CD8-positive, alpha-beta memory T cell (primary cell): ENCODE results near the gene UBAC2. TPM values are rescaled to one million over a fixed set of nuclear protein-coding genes. Genes with fewer than 3 reads are reported as not detected.

ENCODE experiments used
- CTCF ChIA-PET: fragments of 350-600 bp; sonication (Branson Sonifier 250); formaldehyde crosslinking; loops from one replicate; lab custom pipeline; 2021; ENCODE audit warnings: antibody characterized with exemption; lab: Charles Lee
- POLR2A ChIA-PET: fragments of 350-600 bp; sonication (Branson Sonifier 250); formaldehyde crosslinking; loops from one replicate; lab custom pipeline; 2021; ENCODE audit warnings: antibody characterized with exemption; lab: Charles Lee
- DNase-seq, 5 donors: peaks; one replicate each; pipeline versions ENCODE4 v3.0.0 to v3.0.0-alpha.2; 2020 to 2022; ENCODE audit warnings: mixed read lengths in 1 of 5
- H3K27ac ChIP-seq: one replicate; pipeline ENCODE4 v1.7.0; 2013; ENCODE audit warnings: low read depth, mild to moderate bottlenecking, low read length, moderate library complexity
- H3K27me3 ChIP-seq: 2 replicates; pipeline ENCODE4 v1.7.0; 2013; ENCODE audit warnings: low read length, mild to moderate bottlenecking; ENCODE audit not compliant: insufficient read depth, poor library complexity, severe bottlenecking
- H3K36me3 ChIP-seq: 2 replicates; pipeline ENCODE4 v1.7.0; 2013; ENCODE audit warnings: mild to moderate bottlenecking, low read length, moderate library complexity; ENCODE audit not compliant: insufficient read depth
- H3K4me1 ChIP-seq: 2 replicates; pipeline ENCODE4 v1.7.0; 2013; ENCODE audit warnings: mild to moderate bottlenecking, low read length, moderate library complexity; ENCODE audit not compliant: insufficient read depth
- H3K4me3 ChIP-seq: 2 replicates; pipeline ENCODE4 v1.7.0; 2013; ENCODE audit warnings: mild to moderate bottlenecking, low read length
- H3K9me3 ChIP-seq: 2 replicates; pipeline ENCODE4 v1.7.0; 2013; ENCODE audit warnings: mild to moderate bottlenecking, low read length
- H3K27ac Mint-ChIP-seq, 8 donors: one replicate each; pipeline ENCODE4 v1.8.0; 2020 to 2021; ENCODE audit warnings: mixed read lengths in 8 of 8, mild to moderate bottlenecking in 6 of 8, inconsistent platforms in 3 of 8, moderate library complexity in 3 of 8
- H3K27me3 Mint-ChIP-seq, 2 donors: one replicate each; pipeline ENCODE4 v1.8.0; 2020 to 2021; ENCODE audit warnings: mixed read lengths in 2 of 2, mild to moderate bottlenecking in 1 of 2, moderate library complexity in 1 of 2
- H3K36me3 Mint-ChIP-seq, 3 donors: one replicate each; pipeline ENCODE4 v1.8.0; 2020 to 2021; ENCODE audit warnings: mixed read lengths in 3 of 3, inconsistent platforms in 1 of 3, mild to moderate bottlenecking in 1 of 3
- H3K4me1 Mint-ChIP-seq, 3 donors: one replicate each; pipeline ENCODE4 v1.8.0; 2020 to 2021; ENCODE audit warnings: mixed read lengths in 3 of 3, inconsistent platforms in 1 of 3, mild to moderate bottlenecking in 1 of 3
- H3K4me3 Mint-ChIP-seq, 7 donors: one replicate each; pipeline ENCODE4 v1.8.0; 2020 to 2021; ENCODE audit warnings: mixed read lengths in 7 of 7, mild to moderate bottlenecking in 6 of 7, moderate library complexity in 4 of 7, inconsistent platforms in 2 of 7
- H3K9me3 Mint-ChIP-seq, 5 donors: one replicate each; pipeline ENCODE4 v1.8.0; 2020 to 2022; ENCODE audit warnings: mixed read lengths in 5 of 5, mild to moderate bottlenecking in 3 of 5, moderate library complexity in 2 of 5, inconsistent platforms in 1 of 5
- polyA plus RNA-seq: library from polyadenylated mRNA; unstranded; fragments of 300-500 nt; fragmentation: Illumina TruSeq; gene quantifications from one replicate; pipeline ENCODE4 v1.2.3, GENCODE V29; 2021
- total RNA-seq, 2 experiments: library from RNA; stranded (reverse); gene quantifications; one replicate each; pipeline ENCODE4 v1.2.3, GENCODE V29; 2021

UBAC2 gene, protein sequence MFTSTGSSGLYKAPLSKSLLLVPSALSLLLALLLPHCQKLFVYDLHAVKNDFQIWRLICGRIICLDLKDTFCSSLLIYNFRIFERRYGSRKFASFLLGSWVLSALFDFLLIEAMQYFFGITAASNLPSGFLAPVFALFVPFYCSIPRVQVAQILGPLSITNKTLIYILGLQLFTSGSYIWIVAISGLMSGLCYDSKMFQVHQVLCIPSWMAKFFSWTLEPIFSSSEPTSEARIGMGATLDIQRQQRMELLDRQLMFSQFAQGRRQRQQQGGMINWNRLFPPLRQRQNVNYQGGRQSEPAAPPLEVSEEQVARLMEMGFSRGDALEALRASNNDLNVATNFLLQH
- 10 to 100 TPM; 62.3 to 63.7 TPM for total RNA-seq
- 160 TPM for polyA plus RNA-seq

DNA sequence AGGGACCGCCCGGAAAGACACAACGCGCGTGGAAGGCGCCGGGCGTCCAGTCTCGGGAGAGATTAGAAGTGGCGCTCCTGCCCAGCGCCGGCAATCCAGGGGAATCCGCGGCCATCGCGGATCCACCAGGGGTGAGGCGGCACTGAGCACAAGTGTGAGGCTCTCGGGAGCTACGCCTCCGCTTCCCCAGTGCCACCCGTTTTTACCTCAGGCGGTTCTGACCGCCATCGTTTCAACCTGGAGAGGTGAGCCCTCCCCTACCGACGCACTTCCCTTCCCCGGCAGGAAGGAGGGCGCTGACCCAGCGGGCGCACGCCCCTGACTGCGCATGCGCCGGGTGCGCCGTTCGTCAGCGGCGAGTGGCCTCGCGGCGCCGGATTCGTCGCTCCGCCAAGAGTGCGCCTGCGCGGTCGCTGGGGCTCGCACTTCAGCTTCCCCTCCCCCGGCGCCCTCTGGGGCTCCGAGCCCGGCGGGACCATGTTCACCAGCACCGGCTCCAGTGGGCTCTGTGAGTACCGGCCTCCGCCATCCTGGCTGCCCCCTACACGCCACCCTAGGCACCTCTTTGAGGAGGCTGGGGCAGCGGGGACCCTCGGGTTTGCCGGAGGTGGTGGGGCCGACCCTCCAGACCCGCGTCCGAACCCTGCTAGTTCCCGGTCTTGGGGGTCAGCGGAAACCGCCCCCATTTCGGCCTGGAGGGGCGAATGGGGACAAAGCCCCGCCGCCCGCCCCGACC, at the start of gene UBAC2:
Gene UBAC2, plus strand, starts transcription at position 423 of the 736 bp plus-strand sequence. Its CDS starts 55 bp downstream, at position 478.
- ChIA-PET POLR2A (interaction anchor here (0.7 to 6.1 kb wide), 25 partner anchors 16 to 284 kb away, joined by 3 to 102 read pairs (median 4); partner anchors contain the start of gene GPR18), CTCF (interaction anchor here (0.6 to 18.0 kb wide), 16 partner anchors 9 to 236 kb away, joined by 3 to 223 read pairs (median 6); partner anchors contain the start of gene GPR18)
- Histone ChIP-seq H3K36me3 (no peaks in the 10 kb centered on the region), H3K9me3 (no peaks in the 10 kb centered on the region), H3K4me3 (peak within 1 kb of the TSS; percentile 84), H3K27me3 (no peaks in the 10 kb centered on the region), H3K27ac (peak within 1 kb of the TSS; percentile 95), H3K4me1 (peaks cover 46% of the 10 kb centered on the region)
- peak within 1 kb of the TSS; percentile 89 to 98 (median 95) for H3K4me3 Mint-ChIP-seq
- peak; percentile 95 to 99 (median 98) for DNase-seq
- no peaks in the 10 kb centered on the region for H3K9me3 Mint-ChIP-seq
- peaks cover 0 to 22% (median 6%) of the 10 kb centered on the region in 3 donors for H3K36me3 Mint-ChIP-seq
- H3K27ac Mint-ChIP-seq: peak within 1 kb of the TSS; percentile 80 to 100 (median 98)
- peaks cover 0 to 4% of the 10 kb centered on the region in 2 donors for H3K27me3 Mint-ChIP-seq
- H3K4me1 Mint-ChIP-seq: peaks cover 54 to 71% (median 66%) of the 10 kb centered on the region in 3 donors

DNA sequence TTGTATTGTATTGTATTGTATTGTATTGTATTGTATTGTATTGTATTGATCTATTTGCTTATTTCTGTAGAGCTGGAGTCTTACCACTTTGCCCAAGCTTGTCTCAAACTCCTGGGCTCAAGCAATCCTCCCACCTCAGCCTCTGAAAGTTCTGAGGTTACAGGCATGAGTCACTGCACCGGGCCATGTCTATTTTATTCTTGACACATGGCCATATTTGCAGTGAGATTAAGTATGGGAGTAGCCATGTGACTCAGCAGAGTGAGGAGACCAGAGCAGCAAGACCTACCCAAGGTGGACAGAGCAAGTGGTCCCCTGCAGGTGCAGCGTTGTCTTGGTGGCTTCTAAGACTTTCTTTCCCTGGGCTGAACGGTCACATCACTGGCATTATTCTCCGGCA, 49.1 kb upstream of the UBAC2 start:
- H3K36me3 Mint-ChIP-seq: no peaks in the 10 kb centered on the region
- H3K9me3 Mint-ChIP-seq: no peaks in the 10 kb centered on the region
- H3K4me1 Mint-ChIP-seq: no peaks in the 10 kb centered on the region
- ChIA-PET POLR2A (no interaction called here), CTCF (no interaction called here)
- H3K4me3 ChIP-seq: no peak overlapping the region
- H3K27me3 ChIP-seq: no peaks in the 10 kb centered on the region
- H3K4me3 Mint-ChIP-seq: no peak overlapping the region
- H3K27ac ChIP-seq: no peak overlapping the region
- no peak for DNase-seq
- H3K9me3 ChIP-seq: no peaks in the 10 kb centered on the region
- H3K4me1 ChIP-seq: no peaks in the 10 kb centered on the region
- H3K27ac Mint-ChIP-seq: no peak overlapping the region
- H3K36me3 ChIP-seq: no peaks in the 10 kb centered on the region
- peaks cover 0 to under 1% of the 10 kb centered on the region in 2 donors for H3K27me3 Mint-ChIP-seq

DNA sequence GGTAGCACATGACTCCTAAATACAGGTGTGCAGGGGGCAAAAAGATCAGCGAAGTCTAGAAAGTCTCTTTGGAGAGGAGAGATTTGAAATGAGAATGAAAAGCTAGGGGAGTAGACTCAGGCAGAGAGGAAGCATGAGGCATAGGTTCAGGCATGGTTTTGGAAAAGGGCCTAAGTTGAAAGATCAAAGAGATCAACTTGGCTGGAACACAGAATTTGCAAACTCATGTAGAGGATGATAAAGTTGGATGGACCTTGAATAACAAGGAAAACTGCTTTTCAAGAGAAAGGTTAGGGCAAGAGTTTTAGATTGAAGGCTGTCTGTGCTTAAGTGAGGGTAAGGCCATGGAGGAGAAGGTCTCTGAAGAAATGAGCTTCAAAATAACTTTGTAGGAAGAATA, 47.4 kb upstream of the UBAC2 start:
- H3K4me3 Mint-ChIP-seq: no peak overlapping the region
- H3K9me3 ChIP-seq: no peaks in the 10 kb centered on the region
- no peaks in the 10 kb centered on the region for H3K36me3 ChIP-seq
- no peak overlapping the region for H3K4me3 ChIP-seq
- ChIA-PET POLR2A (no interaction called here), CTCF (no interaction called here)
- H3K27me3 Mint-ChIP-seq: peaks cover 0 to 2% of the 10 kb centered on the region in 2 donors
- no peaks in the 10 kb centered on the region for H3K9me3 Mint-ChIP-seq
- H3K27me3 ChIP-seq: no peaks in the 10 kb centered on the region
- H3K27ac ChIP-seq: no peak overlapping the region
- no peak for DNase-seq
- H3K36me3 Mint-ChIP-seq: no peaks in the 10 kb centered on the region
- H3K4me1 Mint-ChIP-seq: no peaks in the 10 kb centered on the region
- peak overlapping the region in 1 of 8 donors; percentile 55 for H3K27ac Mint-ChIP-seq
- no peaks in the 10 kb centered on the region for H3K4me1 ChIP-seq

DNA sequence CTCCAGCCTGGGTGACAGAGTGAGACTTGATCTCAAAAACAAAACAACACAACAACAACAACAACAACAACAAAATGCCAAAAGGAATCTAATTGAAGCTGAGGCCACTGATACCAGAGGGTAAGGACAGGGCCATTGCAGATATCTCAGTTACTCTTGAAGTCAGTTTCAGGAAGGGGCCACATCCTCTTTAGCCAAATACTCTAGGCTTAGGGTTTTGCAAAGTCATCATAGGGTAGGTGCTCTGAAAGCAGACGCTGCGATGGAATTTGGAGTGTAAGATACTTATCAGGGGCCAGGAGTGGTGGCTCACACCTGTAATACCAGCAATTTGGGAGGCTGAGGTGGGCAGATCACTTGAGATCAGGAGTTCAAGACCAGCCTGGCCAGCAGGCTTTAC, 46.6 kb upstream of the UBAC2 start:
- no peak for DNase-seq
- Histone ChIP-seq H3K27ac (no peak overlapping the region), H3K9me3 (no peaks in the 10 kb centered on the region), H3K4me1 (no peaks in the 10 kb centered on the region), H3K36me3 (no peaks in the 10 kb centered on the region), H3K27me3 (no peaks in the 10 kb centered on the region), H3K4me3 (no peak overlapping the region)
- Mint-ChIP-seq H3K36me3 (no peaks in the 10 kb centered on the region), H3K4me3 (no peak overlapping the region), H3K27me3 (peaks cover 4 to 6% of the 10 kb centered on the region in 2 donors), H3K4me1 (no peaks in the 10 kb centered on the region), H3K27ac (peak overlapping the region in 1 of 8 donors; percentile 61), H3K9me3 (no peaks in the 10 kb centered on the region)
- ChIA-PET CTCF (no interaction called here), POLR2A (no interaction called here)

DNA sequence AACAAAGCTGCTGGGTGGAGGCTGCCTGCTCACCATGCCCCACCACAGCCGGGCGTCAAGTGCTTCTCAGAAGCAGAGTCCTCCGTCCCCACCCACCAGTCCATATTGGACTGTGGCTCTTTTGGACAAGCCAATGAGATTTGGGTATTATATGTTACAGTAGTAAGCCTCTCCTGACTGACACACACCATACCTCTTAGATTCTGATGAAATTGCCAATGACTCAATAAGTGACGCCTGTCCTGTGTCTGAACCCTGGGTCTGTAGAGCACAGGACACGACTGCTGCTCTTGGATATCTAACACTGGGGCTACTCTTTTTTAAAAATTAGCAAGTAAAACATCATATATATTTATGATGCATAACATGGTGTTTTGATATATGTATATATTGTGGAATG, 44.8 kb upstream of the UBAC2 start:
- no peak overlapping the region for H3K4me3 Mint-ChIP-seq
- no peak overlapping the region for H3K27ac ChIP-seq
- no peaks in the 10 kb centered on the region for H3K9me3 ChIP-seq
- H3K36me3 ChIP-seq: no peaks in the 10 kb centered on the region
- DNase-seq: no peak
- H3K36me3 Mint-ChIP-seq: no peaks in the 10 kb centered on the region
- ChIA-PET POLR2A (no interaction called here), CTCF (no interaction called here)
- H3K27me3 Mint-ChIP-seq: peaks cover 7 to 17% of the 10 kb centered on the region in 2 donors
- no peaks in the 10 kb centered on the region for H3K4me1 Mint-ChIP-seq
- no peaks in the 10 kb centered on the region for H3K4me1 ChIP-seq
- no peaks in the 10 kb centered on the region for H3K27me3 ChIP-seq
- H3K4me3 ChIP-seq: no peak overlapping the region
- no peak overlapping the region for H3K27ac Mint-ChIP-seq
- no peaks in the 10 kb centered on the region for H3K9me3 Mint-ChIP-seq

DNA sequence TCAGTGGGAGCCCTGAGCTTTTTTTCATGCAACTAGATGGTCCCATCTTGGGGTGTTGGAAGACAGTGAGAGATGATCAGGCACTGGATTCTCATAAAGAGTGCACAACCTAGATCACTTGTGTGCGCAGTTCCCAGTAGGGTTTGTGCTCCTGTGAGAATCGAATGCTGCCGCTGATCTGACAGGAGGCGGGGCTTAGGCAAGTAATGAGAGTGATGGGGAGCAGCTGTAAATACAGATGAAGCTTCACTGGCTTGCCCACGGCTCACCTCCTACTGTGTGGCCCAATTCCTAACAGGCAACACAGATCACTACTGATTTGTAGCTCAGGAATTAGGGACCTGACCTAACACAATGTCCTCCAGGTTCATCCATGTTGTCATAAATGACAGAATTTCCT, 43.6 kb upstream of the UBAC2 start:
- Histone ChIP-seq H3K27me3 (no peaks in the 10 kb centered on the region), H3K4me1 (no peaks in the 10 kb centered on the region), H3K27ac (no peak overlapping the region), H3K9me3 (no peaks in the 10 kb centered on the region), H3K4me3 (no peak overlapping the region), H3K36me3 (no peaks in the 10 kb centered on the region)
- no peaks in the 10 kb centered on the region for H3K4me1 Mint-ChIP-seq
- no peak overlapping the region for H3K4me3 Mint-ChIP-seq
- H3K27me3 Mint-ChIP-seq: peaks cover 9 to 17% of the 10 kb centered on the region in 2 donors
- POLR2A ChIA-PET: no interaction called here
- no peak overlapping the region for H3K27ac Mint-ChIP-seq
- no peak for DNase-seq
- H3K36me3 Mint-ChIP-seq: no peaks in the 10 kb centered on the region
- no peaks in the 10 kb centered on the region for H3K9me3 Mint-ChIP-seq
- CTCF ChIA-PET: no interaction called here

DNA sequence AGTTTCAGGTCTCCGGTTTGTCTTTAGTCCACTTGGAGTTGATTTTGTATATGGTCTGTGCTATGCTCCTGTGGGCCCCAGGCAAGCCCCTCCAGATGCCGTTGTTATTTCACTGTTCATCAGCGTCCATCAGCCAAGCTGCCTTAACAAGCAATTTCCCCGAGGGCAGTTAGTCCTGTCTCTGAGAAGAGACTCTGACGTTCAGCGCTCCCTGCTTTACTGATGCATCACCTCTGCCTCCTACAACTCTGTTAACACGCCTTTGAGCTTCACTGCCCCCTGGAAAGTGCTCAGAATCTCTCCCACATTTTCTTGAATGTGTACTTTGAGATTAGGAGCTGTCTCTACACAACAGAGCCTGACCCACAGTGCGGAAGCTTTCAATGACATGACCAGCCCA, 41.8 kb upstream of the UBAC2 start:
- Mint-ChIP-seq H3K4me3 (no peak overlapping the region), H3K27ac (no peak overlapping the region), H3K27me3 (peaks cover 9 to 17% of the 10 kb centered on the region in 2 donors), H3K9me3 (no peaks in the 10 kb centered on the region), H3K4me1 (no peaks in the 10 kb centered on the region), H3K36me3 (no peaks in the 10 kb centered on the region)
- Histone ChIP-seq H3K27me3 (no peaks in the 10 kb centered on the region), H3K27ac (no peak overlapping the region), H3K9me3 (no peaks in the 10 kb centered on the region), H3K4me1 (no peaks in the 10 kb centered on the region), H3K4me3 (no peak overlapping the region), H3K36me3 (no peaks in the 10 kb centered on the region)
- ChIA-PET CTCF (interaction anchor here (0.8 to 1.4 kb wide), 2 partner anchors 17 to 111 kb away, joined by 3 to 4 read pairs; no protein-coding TSS in a partner anchor), POLR2A (no interaction called here)
- no peak for DNase-seq
